C4-2B (cell line): ENCODE results near the gene ANTXRL.

Source experiments
- CTCF ChIP-seq: fragments of 450-650 bp; conservative IDR thresholded peaks from 2 replicates; pipeline ENCODE4 v1.5.1; 2017; ENCODE audit warnings: mild to moderate bottlenecking
- ZFX ChIP-seq: fragments of 450-650 bp; IDR thresholded peaks from 2 replicates; pipeline ENCODE4 v1.6.1; 2017

GRCh38 chr10:46319389-46319788 lies 32.6 kb downstream of the ANTXRL start:
- no peak for TF ChIP-seq CTCF
- no peak for TF ChIP-seq ZFX
